ENCODE measurements around the gene SCARF2.

DNA sequence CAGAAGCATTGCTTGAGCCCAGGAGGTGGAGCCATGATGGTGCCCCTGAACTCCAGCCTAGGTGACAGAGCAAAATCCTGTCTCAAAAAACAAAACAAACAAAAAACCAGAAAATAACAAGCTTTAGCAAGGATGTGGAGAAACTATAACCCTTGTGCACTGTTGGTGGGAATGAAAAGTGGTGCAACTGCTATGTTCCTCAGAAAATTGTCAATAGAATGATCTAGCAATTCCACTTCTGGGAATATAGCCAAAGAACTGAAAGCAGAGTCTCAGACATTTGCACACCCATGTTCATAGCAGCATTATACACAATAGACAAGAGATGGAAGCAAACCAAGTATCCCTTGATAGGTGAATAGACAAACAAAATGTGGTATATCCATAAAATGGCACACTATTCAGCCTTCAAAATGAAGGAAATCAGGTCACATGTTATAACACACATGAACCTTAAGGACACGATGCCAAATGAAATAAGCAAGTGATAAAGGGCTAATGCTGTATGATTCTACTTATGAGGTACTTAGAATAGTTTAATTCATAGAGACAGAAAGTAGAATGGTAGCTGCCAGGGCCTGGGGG lies 42.1 kb upstream of the SCARF2 start:
- TF ChIP-seq, protein P1, sequence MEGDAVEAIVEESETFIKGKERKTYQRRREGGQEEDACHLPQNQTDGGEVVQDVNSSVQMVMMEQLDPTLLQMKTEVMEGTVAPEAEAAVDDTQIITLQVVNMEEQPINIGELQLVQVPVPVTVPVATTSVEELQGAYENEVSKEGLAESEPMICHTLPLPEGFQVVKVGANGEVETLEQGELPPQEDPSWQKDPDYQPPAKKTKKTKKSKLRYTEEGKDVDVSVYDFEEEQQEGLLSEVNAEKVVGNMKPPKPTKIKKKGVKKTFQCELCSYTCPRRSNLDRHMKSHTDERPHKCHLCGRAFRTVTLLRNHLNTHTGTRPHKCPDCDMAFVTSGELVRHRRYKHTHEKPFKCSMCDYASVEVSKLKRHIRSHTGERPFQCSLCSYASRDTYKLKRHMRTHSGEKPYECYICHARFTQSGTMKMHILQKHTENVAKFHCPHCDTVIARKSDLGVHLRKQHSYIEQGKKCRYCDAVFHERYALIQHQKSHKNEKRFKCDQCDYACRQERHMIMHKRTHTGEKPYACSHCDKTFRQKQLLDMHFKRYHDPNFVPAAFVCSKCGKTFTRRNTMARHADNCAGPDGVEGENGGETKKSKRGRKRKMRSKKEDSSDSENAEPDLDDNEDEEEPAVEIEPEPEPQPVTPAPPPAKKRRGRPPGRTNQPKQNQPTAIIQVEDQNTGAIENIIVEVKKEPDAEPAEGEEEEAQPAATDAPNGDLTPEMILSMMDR (IDR thresholded peaks at IDR 0.05 in 8 of 11, conservative IDR thresholded peaks at IDR 0.05 in 3 of 11) = no peak
- TF ChIP-seq POLR2A (IDR thresholded peaks at IDR 0.05) (no peak), POLR2AphosphoS5 (IDR thresholded peaks at IDR 0.05) (no peak)

Data from spleen (tissue), 7 donors.